Activated CD4-positive, alpha-beta memory T cell treated with anti-CD3 and anti-CD28 coated beads, Interleukin-2, amount 10 ng/mL, durations not matched to agents 7 days and 5 days (primary cell): ENCODE data around the gene N4BP3. TPM values are rescaled to one million over a fixed set of nuclear protein-coding genes. Genes with fewer than 3 reads are reported as not detected.

Source experiments
- CTCF ChIA-PET: fragments of 350-600 bp; sonication (Branson Sonifier 250); formaldehyde crosslinking; loops from one replicate; lab custom pipeline; 2021; ENCODE audit warnings: antibody characterized with exemption, inconsistent platforms; lab: Charles Lee
- POLR2A ChIA-PET: fragments of 350-600 bp; sonication (Branson Sonifier 250); formaldehyde crosslinking; loops from one replicate; lab custom pipeline; 2021; ENCODE audit warnings: antibody characterized with exemption; lab: Charles Lee
- DNase-seq: peaks from one replicate; pipeline ENCODE4 v3.0.0-alpha.2; 2020
- H3K27ac Mint-ChIP-seq: one replicate; pipeline ENCODE4 v1.8.0; 2021; ENCODE audit warnings: mild to moderate bottlenecking, mixed read lengths
- H3K27me3 Mint-ChIP-seq: one replicate; pipeline ENCODE4 v1.8.0; 2021; ENCODE audit warnings: mixed read lengths
- H3K36me3 Mint-ChIP-seq: one replicate; pipeline ENCODE4 v1.8.0; 2021; ENCODE audit warnings: low read depth, mixed read lengths
- H3K4me1 Mint-ChIP-seq: one replicate; pipeline ENCODE4 v1.8.0; 2021; ENCODE audit warnings: mixed read lengths
- H3K4me3 Mint-ChIP-seq: one replicate; pipeline ENCODE4 v1.8.0; 2021; ENCODE audit warnings: mild to moderate bottlenecking, mixed read lengths
- H3K9me3 Mint-ChIP-seq: one replicate; pipeline ENCODE4 v1.8.0; 2021; ENCODE audit warnings: mixed read lengths
- total RNA-seq, 2 experiments: library from RNA; stranded (reverse); gene quantifications; one replicate each; pipeline ENCODE4 v1.2.3, GENCODE V29; 2021

The N4BP3 gene
- total RNA-seq, 2 experiments from 2014 or later = 4.3 to 4.4 TPM

DNA sequence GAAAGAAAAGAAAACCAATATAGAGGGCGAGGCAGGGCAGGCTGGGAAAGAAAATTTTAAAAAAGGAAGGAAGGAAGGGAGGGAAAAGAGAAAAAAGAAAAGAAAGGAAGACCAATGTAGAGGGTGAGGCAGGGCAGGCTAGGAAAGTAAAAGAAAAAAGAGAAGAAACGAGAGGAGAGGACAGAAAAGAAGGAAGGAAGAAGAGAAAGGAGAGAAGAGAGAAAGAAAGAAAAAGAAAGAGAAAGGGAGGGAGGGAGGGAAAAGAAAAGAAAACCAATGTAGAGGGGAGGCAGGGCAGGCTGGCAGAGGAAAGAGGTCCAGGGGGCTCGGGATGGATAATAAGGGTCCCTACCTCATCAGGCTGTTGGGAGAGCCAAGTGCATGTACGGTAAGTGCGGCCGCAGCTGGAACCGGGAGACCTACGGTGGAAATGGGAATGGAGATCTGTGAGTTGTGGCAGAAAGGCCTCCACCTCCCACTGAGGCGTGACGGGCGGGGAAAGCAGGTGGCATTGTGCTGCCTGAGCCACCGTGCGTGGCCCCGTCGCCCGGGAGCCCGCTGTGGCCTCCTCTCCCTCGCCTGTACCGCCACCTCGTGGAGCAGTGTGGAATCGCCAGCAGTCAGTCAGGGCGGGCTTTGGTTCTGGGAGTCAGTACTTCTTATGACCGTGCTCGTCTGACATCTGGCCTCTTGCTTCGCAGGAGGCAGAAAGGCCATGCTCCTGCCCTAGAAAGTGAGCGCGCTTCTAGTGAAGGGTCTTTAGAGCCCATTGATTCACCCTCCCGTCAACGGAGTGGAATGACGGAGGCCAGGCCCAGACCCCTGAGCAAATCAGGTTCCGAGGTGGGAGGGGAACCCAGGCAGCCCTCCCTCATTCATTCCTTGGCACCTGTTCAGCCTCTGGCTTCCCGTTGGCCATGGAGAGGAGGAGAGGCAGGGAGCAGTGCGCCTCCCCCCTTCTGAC is 50.7 kb downstream of the N4BP3 start:
- Mint-ChIP-seq H3K27me3 (peaks cover 8% of the 10 kb centered on the region), H3K4me1 (peaks cover 6% of the 10 kb centered on the region), H3K36me3 (no peaks in the 10 kb centered on the region), H3K9me3 (no peaks in the 10 kb centered on the region), H3K27ac (no peak overlapping the region), H3K4me3 (no peak overlapping the region)
- ChIA-PET CTCF (interaction anchor here (0.6 to 2.5 kb wide), 3 partner anchors 9 to 88 kb away, joined by 3 to 26 read pairs (median 3); no protein-coding TSS in a partner anchor), POLR2A (no interaction called here)
- peak; percentile 92 for DNase-seq

- H3K4me1 Mint-ChIP-seq = peaks cover 6% of the 10 kb centered on the region
- DNase-seq = no peak
- no peak overlapping the region for H3K4me3 Mint-ChIP-seq
- ChIA-PET POLR2A (interaction anchor here (0.6 kb wide), 1 partner anchor 39 kb away, joined by 3 read pairs; the partner anchor contains the start of gene HNRNPAB), CTCF (no interaction called here)
- H3K27ac Mint-ChIP-seq = no peak overlapping the region
- H3K9me3 Mint-ChIP-seq = no peaks in the 10 kb centered on the region
- no peaks in the 10 kb centered on the region for H3K36me3 Mint-ChIP-seq
- H3K27me3 Mint-ChIP-seq = peaks cover 18% of the 10 kb centered on the region
Observed at GRCh38 chr5:178165581-178165980, 52.2 kb downstream of the N4BP3 start.

DNA sequence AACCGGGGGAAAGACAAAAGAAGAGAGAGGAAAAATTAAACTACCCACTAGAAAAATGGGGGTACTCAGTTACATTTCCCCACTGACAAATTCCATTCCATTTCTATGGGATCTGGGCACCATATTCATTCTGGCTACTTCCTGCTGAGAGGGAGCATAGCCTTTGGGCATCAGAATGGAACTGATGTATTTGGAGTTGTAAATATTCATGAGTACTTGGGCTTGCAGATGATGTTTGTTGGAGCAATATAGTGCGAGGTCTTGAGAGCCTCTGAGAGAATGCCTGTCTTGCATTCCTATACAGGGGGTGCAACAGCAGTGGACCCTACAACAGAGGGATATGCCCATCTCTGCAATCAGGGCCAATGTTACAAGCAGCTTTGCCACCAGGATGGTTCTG is 57.1 kb downstream of the N4BP3 start:
- CTCF ChIA-PET = no interaction called here
- no peak overlapping the region for H3K27ac Mint-ChIP-seq
- H3K9me3 Mint-ChIP-seq = no peaks in the 10 kb centered on the region
- peaks cover 12% of the 10 kb centered on the region for H3K27me3 Mint-ChIP-seq
- H3K4me3 Mint-ChIP-seq = no peak overlapping the region
- H3K36me3 Mint-ChIP-seq = no peaks in the 10 kb centered on the region
- H3K4me1 Mint-ChIP-seq = no peaks in the 10 kb centered on the region
- DNase-seq = no peak
- POLR2A ChIA-PET = no interaction called here

DNA sequence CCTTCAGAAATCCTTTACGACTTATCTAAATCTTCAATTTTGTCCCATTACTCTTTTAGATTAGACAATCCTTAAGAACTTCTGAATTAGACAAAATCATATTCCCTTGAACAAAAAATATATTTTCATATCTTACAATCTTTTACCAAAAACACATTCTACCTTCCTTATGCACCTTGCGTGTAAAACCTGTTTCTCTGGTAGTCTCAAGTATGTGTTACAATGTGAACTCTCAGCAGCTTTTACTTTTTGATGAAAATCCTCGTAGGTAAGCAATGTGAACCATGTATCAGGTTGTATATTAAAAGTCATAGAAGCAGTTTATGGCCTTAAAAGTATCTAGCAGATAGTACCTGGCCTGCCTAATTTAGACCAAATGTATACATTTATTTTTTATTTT is 61.1 kb downstream of the N4BP3 start:
- ChIA-PET CTCF (no interaction called here), POLR2A (no interaction called here)

More for the DNA sequence above, 61.1 kb downstream of the N4BP3 start:
- Mint-ChIP-seq H3K27me3 (peaks cover 13% of the 10 kb centered on the region), H3K27ac (no peak overlapping the region), H3K4me1 (no peaks in the 10 kb centered on the region), H3K36me3 (no peaks in the 10 kb centered on the region), H3K4me3 (no peak overlapping the region), H3K9me3 (no peaks in the 10 kb centered on the region)
- DNase-seq = no peak

Other genes with a start within 250 kb of the N4BP3 start
- not detected for gene PROP1, start 117.3 kb upstream of the N4BP3 start, total RNA-seq
- gene RMND5B, start 17.5 kb downstream of the N4BP3 start, total RNA-seq = 10 to 100 TPM; 17.0 to 19.3 TPM
- gene NHP2, start 40.4 kb downstream of the N4BP3 start, total RNA-seq = 100 to 1,000 TPM; 101 to 106 TPM
- gene GMCL2, start 73.8 kb downstream of the N4BP3 start, total RNA-seq = not detected
- 100 to 1,000 TPM; 177 to 186 TPM for gene HNRNPAB, start 91.0 kb downstream of the N4BP3 start, total RNA-seq
- 100 to 1,000 TPM; 106 to 112 TPM for gene PHYKPL, start 119.3 kb downstream of the N4BP3 start, total RNA-seq